ENCODE results near the gene MET.

DNA sequence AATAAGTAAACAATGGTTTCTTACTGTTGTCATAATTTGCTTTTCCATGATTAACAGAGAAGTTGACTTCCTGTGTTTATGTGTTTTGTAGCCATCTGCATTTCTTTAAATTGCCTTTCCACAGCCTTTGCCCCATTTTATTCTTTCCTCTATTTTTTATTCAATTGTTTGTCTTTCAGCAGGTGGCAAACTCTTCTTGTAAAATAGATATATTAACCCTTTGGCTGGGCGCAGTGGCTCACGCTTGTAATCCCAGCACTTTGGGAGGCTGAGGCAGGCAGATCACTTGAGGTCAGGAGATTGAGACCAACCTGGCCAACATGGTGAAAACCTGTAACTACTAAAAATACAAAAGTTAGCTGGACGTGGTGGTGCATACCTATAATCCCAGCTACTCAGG, 139.8 kb downstream of the MET start:
- TF ChIP-seq, protein P1, sequence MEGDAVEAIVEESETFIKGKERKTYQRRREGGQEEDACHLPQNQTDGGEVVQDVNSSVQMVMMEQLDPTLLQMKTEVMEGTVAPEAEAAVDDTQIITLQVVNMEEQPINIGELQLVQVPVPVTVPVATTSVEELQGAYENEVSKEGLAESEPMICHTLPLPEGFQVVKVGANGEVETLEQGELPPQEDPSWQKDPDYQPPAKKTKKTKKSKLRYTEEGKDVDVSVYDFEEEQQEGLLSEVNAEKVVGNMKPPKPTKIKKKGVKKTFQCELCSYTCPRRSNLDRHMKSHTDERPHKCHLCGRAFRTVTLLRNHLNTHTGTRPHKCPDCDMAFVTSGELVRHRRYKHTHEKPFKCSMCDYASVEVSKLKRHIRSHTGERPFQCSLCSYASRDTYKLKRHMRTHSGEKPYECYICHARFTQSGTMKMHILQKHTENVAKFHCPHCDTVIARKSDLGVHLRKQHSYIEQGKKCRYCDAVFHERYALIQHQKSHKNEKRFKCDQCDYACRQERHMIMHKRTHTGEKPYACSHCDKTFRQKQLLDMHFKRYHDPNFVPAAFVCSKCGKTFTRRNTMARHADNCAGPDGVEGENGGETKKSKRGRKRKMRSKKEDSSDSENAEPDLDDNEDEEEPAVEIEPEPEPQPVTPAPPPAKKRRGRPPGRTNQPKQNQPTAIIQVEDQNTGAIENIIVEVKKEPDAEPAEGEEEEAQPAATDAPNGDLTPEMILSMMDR (conservative IDR thresholded peaks at IDR 0.05 in 1 of 2, IDR thresholded peaks at IDR 0.05 in 1 of 2; ENCODE audit: low read depth in 1 of 2, low read length in 2 of 2) = no peak
- no peak for TF ChIP-seq EZH2 (IDR thresholded peaks at IDR 0.05; ENCODE audit: low read length, missing control alignments)

Data from fibroblast of lung (primary cell).